Activated B cell treated with CpG ODN at 0.5 μM for 24 hours (primary cell): ENCODE results near the gene DRC1. TPM values are rescaled to one million over a fixed set of nuclear protein-coding genes. Genes with fewer than 3 reads are reported as not detected.

Experiments used
- ATAC-seq: fragments of 200-7000 bp; cut with Tn5 transposase; one replicate; pipeline ENCODE4 v1.10.0; 2021; ENCODE audit warnings: low read depth, mild to moderate bottlenecking, moderate library complexity
- CTCF ChIA-PET: fragments of 350-600 bp; sonication (Branson Sonifier 250); formaldehyde crosslinking; loops from one replicate; lab custom pipeline; 2021; ENCODE audit warnings: antibody characterized with exemption; lab: Charles Lee
- POLR2A ChIA-PET: fragments of 350-600 bp; sonication (Branson Sonifier 250); formaldehyde crosslinking; loops from one replicate; lab custom pipeline; 2021; ENCODE audit warnings: antibody characterized with exemption; lab: Charles Lee
- DNase-seq: peaks from one replicate; pipeline ENCODE4 v3.0.0; 2022
- H3K27ac Mint-ChIP-seq: one replicate; pipeline ENCODE4 v1.8.0; 2020; ENCODE audit warnings: mixed read lengths
- H3K27me3 Mint-ChIP-seq: one replicate; pipeline ENCODE4 v1.8.0; 2021; ENCODE audit warnings: mixed read lengths
- H3K36me3 Mint-ChIP-seq: one replicate; pipeline ENCODE4 v1.8.0; 2021; ENCODE audit warnings: low read depth, mixed read lengths
- H3K4me1 Mint-ChIP-seq: one replicate; pipeline ENCODE4 v1.8.0; 2021; ENCODE audit warnings: mixed read lengths
- H3K4me3 Mint-ChIP-seq: one replicate; pipeline ENCODE4 v1.8.0; 2020; ENCODE audit warnings: mild to moderate bottlenecking, mixed read lengths
- H3K9me3 Mint-ChIP-seq: one replicate; pipeline ENCODE4 v1.8.0; 2020; ENCODE audit warnings: mixed read lengths
- intact Hi-C: fragments of 100-400 bp; cut with micrococcal nuclease; formaldehyde crosslinking; loops from one replicate; pipeline ENCODE4 v1.15.1; 2024
- total RNA-seq: library from RNA; stranded (reverse); gene quantifications from 2 replicates; pipeline ENCODE4 v1.2.3, GENCODE V29; 2022
- TF ChIP-seq, protein P1 (sequence below): fragments of 200-600 bp; IDR thresholded peaks from one replicate; pipeline ENCODE4 v1.8.0; 2022; ENCODE audit warnings: antibody characterized with exemption, mild to moderate bottlenecking

DRC1 gene
- total RNA-seq, 1 donor from 2014 or later, result not detected

- Mint-ChIP-seq H3K4me3 (no peak overlapping the region), H3K27ac (no peak overlapping the region), H3K27me3 (peaks cover 3% of the 10 kb centered on the region), H3K4me1 (no peaks in the 10 kb centered on the region), H3K36me3 (no peaks in the 10 kb centered on the region), H3K9me3 (no peaks in the 10 kb centered on the region)
- intact Hi-C loops, result no loop called here
- ATAC-seq (no peak), DNase-seq (no peak)
- POLR2A ChIA-PET, result no interaction called here
- TF ChIP-seq, protein P1, sequence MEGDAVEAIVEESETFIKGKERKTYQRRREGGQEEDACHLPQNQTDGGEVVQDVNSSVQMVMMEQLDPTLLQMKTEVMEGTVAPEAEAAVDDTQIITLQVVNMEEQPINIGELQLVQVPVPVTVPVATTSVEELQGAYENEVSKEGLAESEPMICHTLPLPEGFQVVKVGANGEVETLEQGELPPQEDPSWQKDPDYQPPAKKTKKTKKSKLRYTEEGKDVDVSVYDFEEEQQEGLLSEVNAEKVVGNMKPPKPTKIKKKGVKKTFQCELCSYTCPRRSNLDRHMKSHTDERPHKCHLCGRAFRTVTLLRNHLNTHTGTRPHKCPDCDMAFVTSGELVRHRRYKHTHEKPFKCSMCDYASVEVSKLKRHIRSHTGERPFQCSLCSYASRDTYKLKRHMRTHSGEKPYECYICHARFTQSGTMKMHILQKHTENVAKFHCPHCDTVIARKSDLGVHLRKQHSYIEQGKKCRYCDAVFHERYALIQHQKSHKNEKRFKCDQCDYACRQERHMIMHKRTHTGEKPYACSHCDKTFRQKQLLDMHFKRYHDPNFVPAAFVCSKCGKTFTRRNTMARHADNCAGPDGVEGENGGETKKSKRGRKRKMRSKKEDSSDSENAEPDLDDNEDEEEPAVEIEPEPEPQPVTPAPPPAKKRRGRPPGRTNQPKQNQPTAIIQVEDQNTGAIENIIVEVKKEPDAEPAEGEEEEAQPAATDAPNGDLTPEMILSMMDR, result no peak
- CTCF ChIA-PET, result no interaction called here
Observed at GRCh38 chr2:26487192-26487591, 85.5 kb downstream of the DRC1 start.

GRCh38 chr2:26488463-26489212 lies 86.9 kb downstream of the DRC1 start:
- no peak for DNase-seq
- Mint-ChIP-seq H3K4me3 (no peak overlapping the region), H3K27me3 (peaks cover 3% of the 10 kb centered on the region), H3K36me3 (no peaks in the 10 kb centered on the region), H3K9me3 (no peaks in the 10 kb centered on the region), H3K27ac (no peak overlapping the region), H3K4me1 (no peaks in the 10 kb centered on the region)
- POLR2A ChIA-PET, result no interaction called here
- intact Hi-C loops, result no loop called here
- ATAC-seq, result no peak
- TF ChIP-seq, protein P1, result no peak
- CTCF ChIA-PET, result no interaction called here

DNA sequence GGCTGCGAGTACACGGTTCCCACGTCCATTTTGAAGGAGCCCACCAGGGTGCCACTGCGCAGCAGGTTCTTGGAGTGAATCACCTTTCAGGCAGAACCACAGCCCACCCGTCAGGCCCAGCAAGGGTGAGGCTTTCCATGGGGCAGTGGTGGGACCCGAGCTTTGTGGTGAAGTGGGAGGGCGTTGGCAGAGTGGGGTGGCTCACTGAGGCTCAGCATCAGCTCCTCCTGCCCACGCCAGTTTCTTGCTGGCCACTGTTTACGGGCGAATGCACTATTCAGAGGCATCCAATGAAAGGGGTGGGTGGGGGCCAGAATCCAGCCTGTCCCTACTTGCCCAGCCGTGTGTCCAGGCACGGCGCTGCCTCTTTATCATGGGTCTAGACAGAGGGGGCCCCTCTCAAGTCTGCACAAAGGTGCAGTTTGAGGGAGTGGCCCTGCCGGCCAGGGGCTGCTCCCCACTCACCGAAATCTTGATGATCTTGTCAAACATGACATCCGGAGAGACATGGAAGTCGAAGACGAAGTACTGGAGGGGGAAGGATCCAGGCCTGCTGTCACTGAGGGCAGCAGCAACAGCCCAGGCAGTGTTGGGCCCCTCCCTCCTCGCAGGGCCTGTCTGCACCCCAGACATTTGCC lies 87.6 kb downstream of the DRC1 start:
- no peaks in the 10 kb centered on the region for H3K9me3 Mint-ChIP-seq
- TF ChIP-seq, protein P1, result no peak
- intact Hi-C loops, result no loop called here
- no peaks in the 10 kb centered on the region for H3K4me1 Mint-ChIP-seq
- H3K27ac Mint-ChIP-seq, result no peak overlapping the region
- H3K27me3 Mint-ChIP-seq, result peaks cover 3% of the 10 kb centered on the region
- ATAC-seq, result no peak
- ChIA-PET CTCF (no interaction called here), POLR2A (no interaction called here)
- no peaks in the 10 kb centered on the region for H3K36me3 Mint-ChIP-seq
- no peak for DNase-seq
- no peak overlapping the region for H3K4me3 Mint-ChIP-seq

GRCh38 chr2:26491563-26492167 lies 89.9 kb downstream of the DRC1 start:
- no peaks in the 10 kb centered on the region for H3K36me3 Mint-ChIP-seq
- H3K27ac Mint-ChIP-seq, result no peak overlapping the region
- H3K4me3 Mint-ChIP-seq, result no peak overlapping the region
- ChIA-PET CTCF (no interaction called here), POLR2A (interaction anchor here (0.5 kb wide), 1 partner anchor 116 kb away, joined by 3 read pairs; no protein-coding TSS in a partner anchor)
- no peaks in the 10 kb centered on the region for H3K27me3 Mint-ChIP-seq
- H3K4me1 Mint-ChIP-seq, result no peaks in the 10 kb centered on the region
- no peak for ATAC-seq
- intact Hi-C loops, result no loop called here
- DNase-seq, result no peak
- no peaks in the 10 kb centered on the region for H3K9me3 Mint-ChIP-seq
- TF ChIP-seq, protein P1, result no peak
